HG02759 (cell line): ENCODE data around the gene TNXB.
"Not testable (repeated sequence)": the region's sequence is repeated elsewhere in the genome, so short reads cannot be mapped to it uniquely, and the experiment has no call there.

ENCODE experiments used
- ATAC-seq: cut with Tn5 transposase; IDR thresholded peaks from one replicate; pipeline ENCODE4 v1.9.1; 2021; ENCODE audit warnings: mild to moderate bottlenecking, moderate library complexity; ENCODE audit not compliant: unreplicated experiment

Gene TNXB

GRCh38 chr6:32109114-32109764, at the start of gene TNXB:
Gene TNXB, minus strand, starts transcription at chr6:32109338. Its CDS starts 11,140 bp downstream, at chr6:32098198.
- no peak for ATAC-seq

GRCh38 chr6:32158052-32158451, 48.9 kb upstream of the TNXB start:
- no peak for ATAC-seq

- no peak for ATAC-seq
Observed at GRCh38 chr6:32156891-32157290, 47.8 kb upstream of the TNXB start.

GRCh38 chr6:32154514-32155161, 45.5 kb upstream of the TNXB start:
- ATAC-seq, result peak; percentile 64

GRCh38 chr6:32153564-32154513, 44.7 kb upstream of the TNXB start, which contains the start of gene PPT2:
Gene PPT2, plus strand, starts transcription at chr6:32154141. Its CDS starts 454 bp downstream, at chr6:32154595.
- peak; percentile 40 for ATAC-seq

- no peak for ATAC-seq
Observed at GRCh38 chr6:32152769-32153563, 43.8 kb upstream of the TNXB start.

- no peak for ATAC-seq
Observed at GRCh38 chr6:32151863-32152768, 43.0 kb upstream of the TNXB start, which contains the start of gene PRRT1. Gene PRRT1, minus strand, starts transcription at chr6:32151939. Its CDS starts 112 bp downstream, at chr6:32151827.

- ATAC-seq, result no peak
Observed at GRCh38 chr6:32151181-32151862, 42.2 kb upstream of the TNXB start.

GRCh38 chr6:32149932-32150870, 41.1 kb upstream of the TNXB start:
- no peak for ATAC-seq

GRCh38 chr6:32149092-32149755, 40.1 kb upstream of the TNXB start:
- no peak for ATAC-seq

- no peak for ATAC-seq
Observed at GRCh38 chr6:32148289-32149091, 39.4 kb upstream of the TNXB start.

GRCh38 chr6:32147401-32148132, 38.4 kb upstream of the TNXB start:
- no peak for ATAC-seq

- no peak for ATAC-seq
Observed at GRCh38 chr6:32146687-32147086, 37.5 kb upstream of the TNXB start.

- ATAC-seq, result no peak
Observed at GRCh38 chr6:32146287-32146686, 37.1 kb upstream of the TNXB start.

GRCh38 chr6:32144238-32144637, 35.1 kb upstream of the TNXB start:
- not testable (repeated sequence) for ATAC-seq
